PFSK-1 (cell line): ENCODE results near the gene MTURN.

ENCODE experiments used
- REST ChIP-seq, 2 experiments: IDR thresholded peaks; 2 replicates each; pipeline versions ENCODE4 v1.6.1 to v1.8.0; 2011 to 2012; ENCODE audit warnings: low read depth in 2 of 2, low read length in 2 of 2, control low read depth in 1 of 2, inconsistent platforms in 1 of 2, mild to moderate bottlenecking in 1 of 2, moderate library complexity in 1 of 2; ENCODE audit not compliant: insufficient read depth in 1 of 2
- TAF1 ChIP-seq: IDR thresholded peaks from 2 replicates; pipeline ENCODE4 v1.6.1; 2012; ENCODE audit warnings: low read length, control low read depth, borderline replicate concordance; ENCODE audit not compliant: insufficient read depth

- no peak for TF ChIP-seq TAF1
- TF ChIP-seq REST (IDR thresholded peaks at IDR 0.05; ENCODE audit: insufficient read depth in 1 of 2, low read depth in 2 of 2, low read length in 2 of 2), result no peak
Observed at GRCh38 chr7:30180718-30181117, 45.9 kb downstream of the MTURN start.
